Thoracic aorta (tissue), 2 donors: Measurements from ENCODE around the gene KTN1. TPM values are rescaled to one million over a fixed set of nuclear protein-coding genes. Genes with fewer than 3 reads are reported as not detected.

Source experiments
- ATAC-seq: fragments of 150-250 bp; one replicate; pipeline ENCODE4 v1.8.0; 2017; ENCODE audit warnings: low read depth; ENCODE audit not compliant: insufficient number of reproducible peaks, low FRiP score
- DNase-seq: peaks from one replicate; pipeline ENCODE4 v3.0.0-alpha.2; 2020; ENCODE audit warnings: low spot score
- H3K27ac ChIP-seq, 2 donors: fragments of 200-600 bp; sonication (generic); 1 replicate in 1 of 2; 2 replicates in 1 of 2; pipeline ENCODE4 v1.5.1; 2016; ENCODE audit warnings: mild to moderate bottlenecking in 2 of 2, moderate library complexity in 2 of 2
- H3K27me3 ChIP-seq: fragments of 200-600 bp; sonication (generic); replicated peaks from 2 replicates; pipeline ENCODE4 v1.6.0; 2016; ENCODE audit warnings: mild to moderate bottlenecking; ENCODE audit not compliant: insufficient read depth
- H3K36me3 ChIP-seq: fragments of 200-600 bp; sonication (generic); one replicate; pipeline ENCODE4 v1.5.1; 2016
- H3K4me1 ChIP-seq, 2 donors: fragments of 200-600 bp; sonication (generic); 1 replicate in 1 of 2; 2 replicates in 1 of 2; pipeline versions ENCODE4 v1.5.1 to v1.6.0; 2016; ENCODE audit warnings: low read depth in 2 of 2, mild to moderate bottlenecking in 1 of 2; ENCODE audit not compliant: control insufficient read depth in 1 of 2
- H3K4me3 ChIP-seq: fragments of 200-600 bp; sonication (generic); 2 replicates; pipeline ENCODE4 v1.5.1; 2016; ENCODE audit warnings: mild to moderate bottlenecking
- H3K9me3 ChIP-seq: fragments of 200-600 bp; sonication (generic); 2 replicates; pipeline ENCODE4 v1.5.1; 2016
- total RNA-seq, 2 donors: library from RNA; depleted of rRNA; stranded (reverse); fragments of >200 nt; gene quantifications; one replicate each; pipeline versions ENCODE4 v1.1.0 to v1.2.3, GENCODE V29; 2016
- TF ChIP-seq, protein P1 (sequence below): fragments of 200-600 bp; sonication (generic); IDR thresholded peaks from one replicate; pipeline ENCODE4 v1.5.1; 2019; ENCODE audit warnings: antibody characterized with exemption

Gene KTN1
- total RNA-seq, 2 donors from 2014 or later = 122 to 173 TPM

- Histone ChIP-seq H3K36me3 (no peaks in the 10 kb centered on the region), H3K27ac (peak overlapping the region in 1 of 2 donors; percentile 78), H3K9me3 (no peaks in the 10 kb centered on the region), H3K4me1 (peaks cover 19 to 30% of the 10 kb centered on the region in 2 donors), H3K4me3 (peak overlapping the region; percentile 97), H3K27me3 (no peaks in the 10 kb centered on the region)
- DNase-seq (no peak), ATAC-seq (no peak)
- TF ChIP-seq, protein P1, sequence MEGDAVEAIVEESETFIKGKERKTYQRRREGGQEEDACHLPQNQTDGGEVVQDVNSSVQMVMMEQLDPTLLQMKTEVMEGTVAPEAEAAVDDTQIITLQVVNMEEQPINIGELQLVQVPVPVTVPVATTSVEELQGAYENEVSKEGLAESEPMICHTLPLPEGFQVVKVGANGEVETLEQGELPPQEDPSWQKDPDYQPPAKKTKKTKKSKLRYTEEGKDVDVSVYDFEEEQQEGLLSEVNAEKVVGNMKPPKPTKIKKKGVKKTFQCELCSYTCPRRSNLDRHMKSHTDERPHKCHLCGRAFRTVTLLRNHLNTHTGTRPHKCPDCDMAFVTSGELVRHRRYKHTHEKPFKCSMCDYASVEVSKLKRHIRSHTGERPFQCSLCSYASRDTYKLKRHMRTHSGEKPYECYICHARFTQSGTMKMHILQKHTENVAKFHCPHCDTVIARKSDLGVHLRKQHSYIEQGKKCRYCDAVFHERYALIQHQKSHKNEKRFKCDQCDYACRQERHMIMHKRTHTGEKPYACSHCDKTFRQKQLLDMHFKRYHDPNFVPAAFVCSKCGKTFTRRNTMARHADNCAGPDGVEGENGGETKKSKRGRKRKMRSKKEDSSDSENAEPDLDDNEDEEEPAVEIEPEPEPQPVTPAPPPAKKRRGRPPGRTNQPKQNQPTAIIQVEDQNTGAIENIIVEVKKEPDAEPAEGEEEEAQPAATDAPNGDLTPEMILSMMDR = no peak
Observed at GRCh38 chr14:55578511-55578910, 1.5 kb upstream of the KTN1 start.

DNA sequence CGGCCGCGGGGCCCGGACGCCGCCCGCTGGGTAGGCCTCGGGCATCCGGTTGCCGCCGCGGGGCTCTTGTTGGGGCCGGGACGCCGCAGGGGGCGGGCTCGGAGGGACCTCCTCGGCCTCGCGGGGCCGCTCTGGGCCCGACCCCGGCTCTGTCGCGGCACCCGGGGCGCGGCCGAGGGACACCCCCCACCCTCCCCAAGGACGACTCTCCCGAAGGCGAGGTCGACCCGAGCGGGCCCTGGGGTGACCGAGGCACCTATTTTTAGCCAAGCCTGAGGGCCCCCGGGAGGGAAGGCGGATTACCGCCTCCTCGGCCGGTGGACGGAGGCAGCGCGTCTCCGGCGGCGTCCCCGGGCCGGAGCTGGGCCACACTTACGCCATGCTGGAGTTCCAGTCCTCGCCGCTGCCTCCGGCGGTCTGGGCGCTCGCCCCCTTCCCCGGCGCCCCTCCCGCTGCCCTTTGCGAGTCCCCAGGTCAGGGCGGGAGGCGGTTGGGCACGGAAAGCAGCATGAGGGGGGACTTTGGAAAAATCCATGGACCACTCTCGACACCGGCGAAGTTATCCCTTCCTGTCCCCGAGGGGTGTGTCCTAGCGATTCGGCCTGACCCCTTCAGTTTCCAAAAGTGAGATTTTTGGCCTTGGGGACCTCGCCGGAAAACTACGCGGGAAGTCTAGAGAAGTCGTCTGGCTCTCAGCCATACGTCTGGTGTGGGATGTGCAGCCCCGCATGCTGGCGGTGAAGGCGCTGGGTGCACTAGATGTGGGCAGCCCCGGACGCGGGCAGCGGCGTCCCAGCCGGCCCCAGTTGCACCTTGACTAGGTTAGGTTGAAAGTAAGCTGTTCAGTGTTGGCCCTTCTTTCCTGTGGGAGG is 699 bp downstream of the KTN1 start:
- H3K36me3 ChIP-seq = no peaks in the 10 kb centered on the region
- H3K27me3 ChIP-seq = no peaks in the 10 kb centered on the region
- peak overlapping the region; percentile 97 for H3K4me3 ChIP-seq
- peak overlapping the region; percentile 88 to 98 for H3K27ac ChIP-seq
- no peaks in the 10 kb centered on the region for H3K9me3 ChIP-seq
- ATAC-seq (peak; percentile 68), DNase-seq (no peak)
- TF ChIP-seq, protein P1 = peak; percentile 25
- peaks cover 24 to 51% of the 10 kb centered on the region in 2 donors for H3K4me1 ChIP-seq

DNA sequence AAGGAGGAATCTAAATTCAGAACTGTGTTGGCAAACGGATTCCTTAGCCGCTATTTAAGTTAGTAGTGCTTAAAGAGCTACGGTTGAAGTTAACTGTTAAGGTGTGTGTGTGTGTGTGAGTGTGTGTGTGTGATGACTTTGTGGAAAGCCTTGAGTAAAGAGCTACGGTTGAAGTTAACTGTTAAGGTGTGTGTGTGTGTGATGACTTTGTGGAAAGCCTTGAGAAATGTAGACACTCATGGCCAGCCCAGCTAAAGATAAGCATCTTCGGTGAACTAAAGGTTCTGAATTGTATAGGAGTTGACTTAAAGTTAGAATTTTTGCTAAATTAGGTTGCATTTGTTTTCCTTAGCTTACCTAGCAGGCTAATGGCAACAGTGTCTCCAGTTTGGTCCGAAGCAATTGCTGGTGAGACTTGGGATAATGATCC is 1.4 kb downstream of the KTN1 start:
- Histone ChIP-seq H3K27me3 (no peaks in the 10 kb centered on the region), H3K9me3 (no peaks in the 10 kb centered on the region), H3K36me3 (no peaks in the 10 kb centered on the region), H3K4me1 (peaks cover 30 to 57% of the 10 kb centered on the region in 2 donors), H3K27ac (peak overlapping the region; percentile 88 to 98), H3K4me3 (peak overlapping the region; percentile 97)
- DNase-seq (no peak), ATAC-seq (no peak)
- TF ChIP-seq, protein P1 = no peak

DNA sequence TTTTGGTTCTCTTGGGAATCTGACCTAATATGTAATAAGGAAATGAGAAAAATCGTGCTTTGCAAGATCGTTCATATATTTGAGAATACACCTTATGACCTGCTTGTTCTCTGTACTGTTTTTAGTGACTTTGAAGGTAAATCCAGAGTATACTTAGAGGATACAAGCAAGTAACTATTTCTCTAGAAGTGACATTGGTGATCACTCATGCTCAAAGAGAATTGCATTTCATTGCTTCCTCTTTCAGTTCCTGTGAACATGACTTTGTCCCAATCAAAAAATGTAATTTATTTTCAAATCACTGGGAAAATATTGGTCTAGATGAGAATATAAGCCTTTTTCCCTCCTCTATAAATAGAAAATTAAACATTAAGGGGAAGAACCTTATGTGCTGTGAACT is 2.7 kb downstream of the KTN1 start:
- Histone ChIP-seq H3K27ac (no peak overlapping the region), H3K27me3 (no peaks in the 10 kb centered on the region), H3K9me3 (no peaks in the 10 kb centered on the region), H3K36me3 (no peaks in the 10 kb centered on the region), H3K4me1 (peaks cover 35 to 68% of the 10 kb centered on the region in 2 donors), H3K4me3 (peak overlapping the region; percentile 3)
- TF ChIP-seq, protein P1 = no peak
- ATAC-seq = no peak
- no peak for DNase-seq

DNA sequence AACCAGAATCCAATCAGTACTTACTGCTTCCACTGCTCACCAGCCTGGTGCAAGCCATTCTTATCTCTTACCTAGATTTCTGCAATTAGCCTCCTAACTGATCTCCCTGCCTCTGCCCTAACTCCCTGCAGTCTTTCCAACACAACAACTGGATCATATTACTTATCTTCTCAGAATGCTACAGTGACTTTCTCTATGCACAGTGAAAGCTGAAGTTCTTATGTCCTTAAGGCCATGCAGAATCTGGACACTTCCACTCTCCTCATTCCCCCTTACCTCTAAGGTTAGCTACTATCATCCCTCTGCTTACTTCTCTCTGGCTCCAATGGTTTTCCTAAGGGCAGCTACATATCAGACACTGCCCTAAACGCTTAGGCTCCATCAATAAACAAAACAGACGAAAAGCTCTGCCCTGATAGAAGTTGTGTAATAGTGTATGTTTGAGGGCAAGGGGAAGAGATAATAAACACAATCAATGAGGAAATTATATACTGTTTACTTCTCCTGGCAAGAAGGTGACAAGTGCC is 4.0 kb downstream of the KTN1 start:
- Histone ChIP-seq H3K27me3 (no peaks in the 10 kb centered on the region), H3K4me3 (no peak overlapping the region), H3K4me1 (peaks cover 42 to 70% of the 10 kb centered on the region in 2 donors), H3K9me3 (no peaks in the 10 kb centered on the region), H3K36me3 (no peaks in the 10 kb centered on the region), H3K27ac (no peak overlapping the region)
- ATAC-seq (no peak), DNase-seq (no peak)
- TF ChIP-seq, protein P1 = no peak
